ENCODE results near the gene NDUFV3. TPM values are rescaled to one million over a fixed set of nuclear protein-coding genes. Genes with fewer than 3 reads are reported as not detected.

The NDUFV3 gene
- total and polyA plus RNA-seq, 2 of the 13 experiments (the other 11 are each of a cell fraction or from before 2014, with no cell fraction given), result 14.2 to 29.6 TPM

- no peak for DNase-seq (ENCODE audit: low spot score)
- no peak overlapping the region for H3K27ac ChIP-seq (ENCODE audit: extremely low read length, insufficient read depth, low read length)
- H3K4me2 ChIP-seq (ENCODE audit: low read depth, low read length), result no peak overlapping the region
- H2AFZ ChIP-seq (ENCODE audit: low read length), result no peak overlapping the region
- no peaks in the 10 kb centered on the region for H3K79me2 ChIP-seq (ENCODE audit: insufficient read depth, low read length)
- in situ Hi-C loops (cut with HindIII; ENCODE audit: extremely low pct_ligation_motif_present, low pct_unique_long_range_greater_than_20kb), result no loop called here
- H3K9ac ChIP-seq (ENCODE audit: insufficient read depth, low read depth, low read length), result no peak overlapping the region
- no peaks in the 10 kb centered on the region for H3K27me3 ChIP-seq (ENCODE audit: control insufficient read depth in 1 of 2, insufficient read depth in 2 of 2, low read length in 2 of 2)
- H3K4me1 ChIP-seq (ENCODE audit: insufficient read depth, low read length), result no peaks in the 10 kb centered on the region
- ChIA-PET CTCF (ENCODE audit: low intra/inter-chr PET ratio, low total read pairs) (no interaction called here), POLR2A (no interaction called here)
- peaks cover 3% of the 10 kb centered on the region; the same call in 1 of the 2 replicates for H4K20me1 ChIP-seq (ENCODE audit: insufficient read depth, low read length)
- BruUV-seq (replicated peaks), result TSS peak; percentile 25
- H3K4me3 ChIP-seq (replicated peaks in 1 of 3; ENCODE audit: insufficient read depth in 1 of 3, low read depth in 2 of 3, low read length in 3 of 3), result no peak overlapping the region
- 96% methylated on average over 11 of the region's 11 CpGs for WGBS (ENCODE audit: low lambda C conversion rate)
- peaks cover 12 to 69% of the 10 kb centered on the region in 2 experiments for H3K36me3 ChIP-seq (replicated peaks in 1 of 2; ENCODE audit: control insufficient read depth in 1 of 2, insufficient read depth in 2 of 2, low read length in 2 of 2)
- intact Hi-C loops (cut with micrococcal nuclease; ENCODE audit: unreplicated experiment), result no loop called here
- ATAC-seq, result no peak
- no peak for TF ChIP-seq EP300 (IDR thresholded peaks at IDR 0.05; ENCODE audit: low read depth in 2 of 2, low read length in 2 of 2)
- TF ChIP-seq EP300 (CRISPR knock-in tag; IDR thresholded peaks at IDR 0.05; ENCODE audit: borderline replicate concordance), result no peak
- TF ChIP-seq RBFOX2 (IDR thresholded peaks at IDR 0.05; ENCODE audit: low read depth, low read length), result peak; percentile 31; the same call in 1 of the 2 replicates
- H3K9me3 ChIP-seq (ENCODE audit: low read length), result no peaks in the 10 kb centered on the region
- no peak for FAIRE-seq
These were observed 10.7 kb downstream of the NDUFV3 start for GRCh38 chr21:42903817-42904216.

GRCh38 chr21:42905195-42905594 lies 12.1 kb downstream of the NDUFV3 start:
- peaks cover 3% of the 10 kb centered on the region; the same call in 1 of the 2 replicates for H4K20me1 ChIP-seq (ENCODE audit: insufficient read depth, low read length)
- peaks cover 11 to 67% of the 10 kb centered on the region in 2 experiments for H3K36me3 ChIP-seq (replicated peaks in 1 of 2; ENCODE audit: control insufficient read depth in 1 of 2, insufficient read depth in 2 of 2, low read length in 2 of 2)
- H3K27ac ChIP-seq (ENCODE audit: extremely low read length, insufficient read depth, low read length), result no peak overlapping the region
- H3K9ac ChIP-seq (ENCODE audit: insufficient read depth, low read depth, low read length), result no peak overlapping the region
- no peaks in the 10 kb centered on the region for H3K4me1 ChIP-seq (ENCODE audit: insufficient read depth, low read length)
- H3K27me3 ChIP-seq (ENCODE audit: control insufficient read depth in 1 of 2, insufficient read depth in 2 of 2, low read length in 2 of 2), result no peaks in the 10 kb centered on the region
- no peak for ATAC-seq
- no peak overlapping the region for H2AFZ ChIP-seq (ENCODE audit: low read length)
- in situ Hi-C loops (cut with HindIII; ENCODE audit: extremely low pct_ligation_motif_present, low pct_unique_long_range_greater_than_20kb) (no loop called here), intact Hi-C loops (cut with micrococcal nuclease; ENCODE audit: unreplicated experiment) (no loop called here)
- no peak for DNase-seq (ENCODE audit: low spot score)
- H3K9me3 ChIP-seq (ENCODE audit: low read length), result no peaks in the 10 kb centered on the region
- no peak for FAIRE-seq
- POLR2A ChIA-PET, result no interaction called here
- no peak overlapping the region for H3K4me2 ChIP-seq (ENCODE audit: low read depth, low read length)
- no TSS peak for BruUV-seq (replicated peaks)
- no peak overlapping the region for H3K4me3 ChIP-seq (replicated peaks in 1 of 3; ENCODE audit: insufficient read depth in 1 of 3, low read depth in 2 of 3, low read length in 3 of 3)
- H3K79me2 ChIP-seq (ENCODE audit: insufficient read depth, low read length), result no peaks in the 10 kb centered on the region
- CTCF ChIA-PET (ENCODE audit: low intra/inter-chr PET ratio, low total read pairs), result no interaction called here
- WGBS (ENCODE audit: low lambda C conversion rate), result 99% methylated on average over 8 of the region's 8 CpGs
- TF ChIP-seq, protein P1, sequence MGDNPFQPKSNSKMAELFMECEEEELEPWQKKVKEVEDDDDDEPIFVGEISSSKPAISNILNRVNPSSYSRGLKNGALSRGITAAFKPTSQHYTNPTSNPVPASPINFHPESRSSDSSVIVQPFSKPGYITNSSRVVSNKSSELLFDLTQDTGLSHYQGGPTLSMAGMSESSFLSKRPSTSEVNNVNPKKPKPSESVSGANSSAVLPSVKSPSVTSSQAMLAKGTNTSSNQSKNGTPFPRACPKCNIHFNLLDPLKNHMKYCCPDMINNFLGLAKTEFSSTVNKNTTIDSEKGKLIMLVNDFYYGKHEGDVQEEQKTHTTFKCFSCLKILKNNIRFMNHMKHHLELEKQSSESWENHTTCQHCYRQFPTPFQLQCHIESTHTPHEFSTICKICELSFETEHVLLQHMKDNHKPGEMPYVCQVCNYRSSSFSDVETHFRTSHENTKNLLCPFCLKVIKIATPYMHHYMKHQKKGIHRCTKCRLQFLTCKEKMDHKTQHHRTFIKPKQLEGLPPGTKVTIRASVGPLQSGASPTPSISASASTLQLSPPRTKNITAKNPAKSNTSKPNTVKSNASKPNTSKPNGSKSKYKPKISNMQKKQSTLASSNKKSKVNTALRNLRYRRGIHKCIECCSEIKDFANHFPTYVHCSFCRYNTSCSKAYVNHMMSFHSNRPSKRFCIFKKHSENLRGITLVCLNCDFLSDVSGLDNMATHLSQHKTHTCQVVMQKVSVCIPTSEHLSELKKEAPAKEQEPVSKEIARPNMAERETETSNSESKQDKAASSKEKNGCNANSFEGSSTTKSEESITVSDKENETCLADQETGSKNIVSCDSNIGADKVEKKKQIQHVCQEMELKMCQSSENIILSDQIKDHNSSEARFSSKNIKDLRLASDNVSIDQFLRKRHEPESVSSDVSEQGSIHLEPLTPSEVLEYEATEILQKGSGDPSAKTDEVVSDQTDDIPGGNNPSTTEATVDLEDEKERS (CRISPR knock-in tag; IDR thresholded peaks at IDR 0.05), result no peak
- TF ChIP-seq TOE1 (CRISPR knock-in tag; IDR thresholded peaks at IDR 0.05), result no peak
- no peak for TF ChIP-seq PITX1 (CRISPR knock-in tag; IDR thresholded peaks at IDR 0.05)
- TF ChIP-seq MAFF (IDR thresholded peaks at IDR 0.05; ENCODE audit: low read depth, low read length), result no peak
- TF ChIP-seq TMF1 (CRISPR knock-in tag; IDR thresholded peaks at IDR 0.05; ENCODE audit: low read depth), result no peak
- TF ChIP-seq ZNF619 (CRISPR knock-in tag; IDR thresholded peaks at IDR 0.05), result no peak
- TF ChIP-seq ZNF777 (CRISPR knock-in tag; IDR thresholded peaks at IDR 0.05), result no peak
- TF ChIP-seq, protein P2, sequence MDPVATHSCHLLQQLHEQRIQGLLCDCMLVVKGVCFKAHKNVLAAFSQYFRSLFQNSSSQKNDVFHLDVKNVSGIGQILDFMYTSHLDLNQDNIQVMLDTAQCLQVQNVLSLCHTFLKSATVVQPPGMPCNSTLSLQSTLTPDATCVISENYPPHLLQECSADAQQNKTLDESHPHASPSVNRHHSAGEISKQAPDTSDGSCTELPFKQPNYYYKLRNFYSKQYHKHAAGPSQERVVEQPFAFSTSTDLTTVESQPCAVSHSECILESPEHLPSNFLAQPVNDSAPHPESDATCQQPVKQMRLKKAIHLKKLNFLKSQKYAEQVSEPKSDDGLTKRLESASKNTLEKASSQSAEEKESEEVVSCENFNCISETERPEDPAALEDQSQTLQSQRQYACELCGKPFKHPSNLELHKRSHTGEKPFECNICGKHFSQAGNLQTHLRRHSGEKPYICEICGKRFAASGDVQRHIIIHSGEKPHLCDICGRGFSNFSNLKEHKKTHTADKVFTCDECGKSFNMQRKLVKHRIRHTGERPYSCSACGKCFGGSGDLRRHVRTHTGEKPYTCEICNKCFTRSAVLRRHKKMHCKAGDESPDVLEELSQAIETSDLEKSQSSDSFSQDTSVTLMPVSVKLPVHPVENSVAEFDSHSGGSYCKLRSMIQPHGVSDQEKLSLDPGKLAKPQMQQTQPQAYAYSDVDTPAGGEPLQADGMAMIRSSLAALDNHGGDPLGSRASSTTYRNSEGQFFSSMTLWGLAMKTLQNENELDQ (CRISPR knock-in tag; IDR thresholded peaks at IDR 0.05; ENCODE audit: borderline replicate concordance), result no peak
